Parathyroid adenoma (tissue), 2 donors: ENCODE measurements around the gene NTMT2.

Experiments
- H2AFZ ChIP-seq: fragments of 300-600 bp; sonication (generic); one replicate; pipeline ENCODE4 v1.7.0; 2017; ENCODE audit warnings: antibody characterized with exemption, mild to moderate bottlenecking
- H3K27ac ChIP-seq: fragments of 300-600 bp; sonication (generic); one replicate; pipeline ENCODE4 v1.7.0; 2017
- H3K27me3 ChIP-seq: fragments of 300-600 bp; sonication (generic); one replicate; pipeline ENCODE4 v1.7.0; 2017; ENCODE audit warnings: low read length; ENCODE audit not compliant: control insufficient read depth, insufficient read depth
- H3K36me3 ChIP-seq: fragments of 300-600 bp; sonication (generic); one replicate; pipeline ENCODE4 v1.7.0; 2017; ENCODE audit warnings: low read length; ENCODE audit not compliant: control insufficient read depth, insufficient read depth
- H3K4me1 ChIP-seq: fragments of 300-600 bp; sonication (generic); one replicate; pipeline ENCODE4 v1.7.0; 2017; ENCODE audit warnings: control low read depth
- H3K4me2 ChIP-seq: fragments of 300-600 bp; sonication (generic); one replicate; pipeline ENCODE4 v1.7.0; 2017; ENCODE audit warnings: low read length
- H3K4me3 ChIP-seq: fragments of 300-600 bp; sonication (generic); one replicate; pipeline ENCODE4 v1.7.0; 2017; ENCODE audit warnings: low read depth, low read length
- H3K79me2 ChIP-seq: fragments of 300-600 bp; sonication (generic); one replicate; pipeline ENCODE4 v1.7.0; 2017; ENCODE audit warnings: control low read depth
- H3K9ac ChIP-seq: fragments of 300-600 bp; sonication (generic); one replicate; pipeline ENCODE4 v1.7.0; 2017; ENCODE audit warnings: mild to moderate bottlenecking
- H3K9me3 ChIP-seq: fragments of 300-600 bp; sonication (generic); one replicate; pipeline ENCODE4 v1.7.0; 2017; ENCODE audit warnings: low read length; ENCODE audit not compliant: control insufficient read depth
- TF ChIP-seq, protein P1 (sequence below): fragments of 300-600 bp; sonication (generic); IDR thresholded peaks from one replicate; pipeline ENCODE4 v1.7.0; 2017; ENCODE audit warnings: antibody characterized with exemption, mild to moderate bottlenecking
- donor health status: primary hyperparathyroidism.

Gene NTMT2

GRCh38 chr1:170146720-170147263 is 1.0 kb downstream of the NTMT2 start:
- Histone ChIP-seq H3K9me3 (no peaks in the 10 kb centered on the region), H3K4me2 (no peak overlapping the region), H3K4me3 (no peak overlapping the region), H3K79me2 (no peaks in the 10 kb centered on the region), H3K27me3 (no peaks in the 10 kb centered on the region), H2AFZ (no peak overlapping the region), H3K9ac (no peak overlapping the region), H3K27ac (no peak overlapping the region), H3K4me1 (no peaks in the 10 kb centered on the region), H3K36me3 (no peaks in the 10 kb centered on the region)
- TF ChIP-seq, protein P1, sequence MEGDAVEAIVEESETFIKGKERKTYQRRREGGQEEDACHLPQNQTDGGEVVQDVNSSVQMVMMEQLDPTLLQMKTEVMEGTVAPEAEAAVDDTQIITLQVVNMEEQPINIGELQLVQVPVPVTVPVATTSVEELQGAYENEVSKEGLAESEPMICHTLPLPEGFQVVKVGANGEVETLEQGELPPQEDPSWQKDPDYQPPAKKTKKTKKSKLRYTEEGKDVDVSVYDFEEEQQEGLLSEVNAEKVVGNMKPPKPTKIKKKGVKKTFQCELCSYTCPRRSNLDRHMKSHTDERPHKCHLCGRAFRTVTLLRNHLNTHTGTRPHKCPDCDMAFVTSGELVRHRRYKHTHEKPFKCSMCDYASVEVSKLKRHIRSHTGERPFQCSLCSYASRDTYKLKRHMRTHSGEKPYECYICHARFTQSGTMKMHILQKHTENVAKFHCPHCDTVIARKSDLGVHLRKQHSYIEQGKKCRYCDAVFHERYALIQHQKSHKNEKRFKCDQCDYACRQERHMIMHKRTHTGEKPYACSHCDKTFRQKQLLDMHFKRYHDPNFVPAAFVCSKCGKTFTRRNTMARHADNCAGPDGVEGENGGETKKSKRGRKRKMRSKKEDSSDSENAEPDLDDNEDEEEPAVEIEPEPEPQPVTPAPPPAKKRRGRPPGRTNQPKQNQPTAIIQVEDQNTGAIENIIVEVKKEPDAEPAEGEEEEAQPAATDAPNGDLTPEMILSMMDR: no peak

DNA sequence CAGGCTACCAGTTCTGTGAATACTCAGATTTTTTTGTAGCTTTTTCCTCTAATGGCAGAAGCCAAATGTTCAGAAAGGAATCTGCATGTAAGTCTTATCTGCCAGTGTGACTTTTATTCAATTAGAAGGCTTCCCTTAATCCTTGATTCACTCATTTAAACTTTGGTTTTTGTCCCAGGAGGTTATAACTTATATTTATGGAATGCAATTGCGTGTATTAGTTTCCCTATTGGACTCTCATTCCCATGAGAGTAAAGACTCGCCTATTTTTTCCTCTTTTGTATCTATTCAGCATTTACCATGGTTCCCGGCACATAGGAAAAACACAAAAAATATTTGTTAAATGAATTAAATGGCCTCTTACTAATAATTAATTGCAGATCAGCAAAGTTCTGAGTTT is 3.5 kb downstream of the NTMT2 start:
- H3K9ac ChIP-seq: no peak overlapping the region
- no peak overlapping the region for H3K27ac ChIP-seq
- H3K4me1 ChIP-seq: no peaks in the 10 kb centered on the region
- no peak overlapping the region for H3K4me2 ChIP-seq
- H3K79me2 ChIP-seq: no peaks in the 10 kb centered on the region
- no peaks in the 10 kb centered on the region for H3K36me3 ChIP-seq
- no peaks in the 10 kb centered on the region for H3K27me3 ChIP-seq
- H2AFZ ChIP-seq: no peak overlapping the region
- no peaks in the 10 kb centered on the region for H3K9me3 ChIP-seq
- H3K4me3 ChIP-seq: no peak overlapping the region
- TF ChIP-seq, protein P1: no peak

- Histone ChIP-seq H3K79me2 (no peaks in the 10 kb centered on the region), H3K4me3 (no peak overlapping the region), H2AFZ (no peak overlapping the region), H3K4me1 (no peaks in the 10 kb centered on the region), H3K9ac (no peak overlapping the region), H3K27me3 (no peaks in the 10 kb centered on the region), H3K27ac (no peak overlapping the region), H3K36me3 (no peaks in the 10 kb centered on the region), H3K4me2 (no peak overlapping the region), H3K9me3 (no peaks in the 10 kb centered on the region)
- TF ChIP-seq, protein P1: no peak
Measured at GRCh38 chr1:170150016-170150415, 4.3 kb downstream of the NTMT2 start.

GRCh38 chr1:170150921-170151320 is 5.2 kb downstream of the NTMT2 start:
- H2AFZ ChIP-seq: no peak overlapping the region
- H3K4me3 ChIP-seq: no peak overlapping the region
- H3K9ac ChIP-seq: no peak overlapping the region
- no peaks in the 10 kb centered on the region for H3K36me3 ChIP-seq
- TF ChIP-seq, protein P1: no peak
- H3K4me1 ChIP-seq: no peaks in the 10 kb centered on the region
- H3K79me2 ChIP-seq: no peaks in the 10 kb centered on the region
- H3K4me2 ChIP-seq: no peak overlapping the region
- H3K27ac ChIP-seq: no peak overlapping the region
- H3K27me3 ChIP-seq: no peaks in the 10 kb centered on the region
- no peaks in the 10 kb centered on the region for H3K9me3 ChIP-seq

- TF ChIP-seq, protein P1: no peak
Measured at GRCh38 chr1:170153417-170153816, 7.7 kb downstream of the NTMT2 start.

More at GRCh38 chr1:170153417-170153816, 7.7 kb downstream of the NTMT2 start:
- Histone ChIP-seq H3K9me3 (no peaks in the 10 kb centered on the region), H3K27me3 (no peaks in the 10 kb centered on the region), H3K4me3 (no peak overlapping the region), H3K4me1 (no peaks in the 10 kb centered on the region), H3K27ac (no peak overlapping the region), H3K9ac (no peak overlapping the region), H3K4me2 (no peak overlapping the region), H2AFZ (no peak overlapping the region), H3K36me3 (no peaks in the 10 kb centered on the region), H3K79me2 (no peaks in the 10 kb centered on the region)
